NCI-H82 treated with DMSO at 0.1 percent for 48 hours (cell line): ENCODE measurements around the gene CAPZA2.

Experiments
- DNase-seq: peaks from one replicate; lab custom pipeline; 2025; ENCODE audit not compliant: unreplicated experiment; lab: John Stamatoyannopoulos, UW

CAPZA2 gene

GRCh38 chr7:116861717-116862116 lies 670 bp upstream of the CAPZA2 start:
- DNase-seq, result no peak

DNA sequence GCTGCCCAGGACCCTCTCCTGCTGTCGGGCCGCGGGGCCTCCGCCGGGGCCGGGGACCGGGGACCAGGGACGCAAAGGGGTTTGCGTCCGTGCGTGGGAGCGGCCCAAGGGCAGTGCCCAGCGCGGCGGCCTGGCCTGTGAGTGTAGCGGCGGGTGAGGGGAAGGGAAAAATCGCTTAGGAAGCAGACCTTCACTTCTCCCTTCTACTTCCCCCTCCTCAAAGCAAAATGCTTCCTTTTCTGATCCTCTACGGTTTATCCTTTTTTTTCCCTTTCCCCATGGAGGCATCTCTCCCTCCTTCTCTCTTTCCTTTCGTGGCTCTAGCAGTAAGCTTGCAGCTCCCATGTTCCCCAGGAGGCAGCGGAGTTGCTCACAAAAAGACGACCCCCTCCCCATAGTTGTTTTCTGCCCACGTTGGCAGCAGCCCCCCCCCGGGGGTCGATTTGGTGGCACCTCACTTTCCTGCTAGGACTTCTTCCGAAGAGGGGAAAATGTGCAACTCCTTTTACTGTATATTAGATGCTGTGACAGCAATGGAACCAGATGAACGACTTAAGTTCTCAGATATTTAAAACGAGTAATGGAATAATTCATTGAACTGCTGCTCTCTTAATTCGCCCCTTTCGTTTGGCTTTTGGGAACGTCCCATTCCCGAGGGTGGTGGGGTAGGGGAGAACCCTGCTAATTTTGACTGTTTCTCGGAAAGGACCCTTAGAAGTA lies 724 bp downstream of the CAPZA2 start:
- DNase-seq, result no peak

DNA sequence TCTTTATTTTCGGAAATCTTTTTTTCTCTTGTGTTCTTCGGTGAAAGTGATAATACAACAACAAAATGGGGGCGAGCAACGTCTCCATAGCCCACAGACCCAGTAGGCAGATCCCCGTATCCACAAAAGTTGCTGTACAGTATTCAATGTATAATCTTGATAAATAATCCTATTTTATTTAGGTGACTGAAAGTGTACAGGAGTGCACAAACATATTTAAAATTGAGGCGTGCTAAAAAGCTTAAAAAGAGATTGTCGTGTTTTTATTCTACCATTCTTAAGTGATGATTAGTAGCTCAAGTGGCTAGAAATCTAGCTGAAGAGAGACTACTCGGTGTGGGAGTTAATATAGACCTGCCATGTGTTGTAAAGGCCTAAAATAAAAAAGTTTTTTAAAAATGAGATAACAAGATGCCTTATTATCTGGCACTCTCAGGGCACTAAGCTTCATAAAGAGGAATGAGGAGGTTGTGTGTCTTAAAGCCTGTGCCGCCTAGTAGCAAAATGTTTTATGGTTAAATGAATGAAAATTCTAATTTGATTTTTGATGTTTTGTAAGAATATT lies 1.6 kb downstream of the CAPZA2 start:
- no peak for DNase-seq

- DNase-seq, result no peak
Measured at GRCh38 chr7:116871061-116871700, 8.8 kb downstream of the CAPZA2 start.

DNA sequence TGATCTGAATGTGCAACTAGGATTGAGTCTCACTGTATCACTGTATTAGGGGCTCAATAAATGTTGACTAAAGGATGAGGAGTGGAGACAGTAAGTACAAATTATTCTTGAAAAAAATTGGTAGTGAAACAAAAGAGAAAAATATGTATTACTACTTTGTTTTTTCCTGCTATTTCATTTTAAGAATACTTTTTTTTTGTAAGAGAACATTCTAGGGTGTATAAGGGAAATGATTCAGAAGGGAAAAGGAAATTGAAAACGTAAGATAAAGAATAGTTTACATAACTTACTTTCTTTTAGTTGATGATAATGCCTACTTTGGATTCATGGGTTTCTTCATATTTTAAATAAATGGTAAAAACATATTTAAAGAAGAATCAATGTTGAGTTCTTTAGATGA lies 9.6 kb downstream of the CAPZA2 start:
- no peak for DNase-seq

DNA sequence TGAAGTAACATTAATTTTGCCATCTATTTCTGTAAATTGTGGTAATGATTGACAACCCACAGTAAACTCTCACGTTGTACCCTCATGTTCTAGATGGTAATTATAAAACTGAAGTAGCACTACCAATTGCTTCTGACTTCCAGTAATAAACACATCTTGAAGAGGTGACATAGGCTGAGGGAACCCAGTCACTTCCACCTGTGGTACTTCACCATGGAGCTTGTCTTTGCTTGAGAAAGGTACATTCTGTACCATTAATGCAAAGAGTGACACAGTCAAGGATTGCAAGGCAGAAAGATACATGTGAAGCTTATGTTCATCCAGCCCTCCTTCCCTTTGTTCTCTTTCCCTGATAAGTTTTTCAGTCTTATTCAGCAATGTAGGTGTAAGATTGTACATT lies 11.2 kb downstream of the CAPZA2 start:
- DNase-seq, result no peak

- DNase-seq, result no peak
Measured at GRCh38 chr7:116876664-116877442, 14.5 kb downstream of the CAPZA2 start.

DNA sequence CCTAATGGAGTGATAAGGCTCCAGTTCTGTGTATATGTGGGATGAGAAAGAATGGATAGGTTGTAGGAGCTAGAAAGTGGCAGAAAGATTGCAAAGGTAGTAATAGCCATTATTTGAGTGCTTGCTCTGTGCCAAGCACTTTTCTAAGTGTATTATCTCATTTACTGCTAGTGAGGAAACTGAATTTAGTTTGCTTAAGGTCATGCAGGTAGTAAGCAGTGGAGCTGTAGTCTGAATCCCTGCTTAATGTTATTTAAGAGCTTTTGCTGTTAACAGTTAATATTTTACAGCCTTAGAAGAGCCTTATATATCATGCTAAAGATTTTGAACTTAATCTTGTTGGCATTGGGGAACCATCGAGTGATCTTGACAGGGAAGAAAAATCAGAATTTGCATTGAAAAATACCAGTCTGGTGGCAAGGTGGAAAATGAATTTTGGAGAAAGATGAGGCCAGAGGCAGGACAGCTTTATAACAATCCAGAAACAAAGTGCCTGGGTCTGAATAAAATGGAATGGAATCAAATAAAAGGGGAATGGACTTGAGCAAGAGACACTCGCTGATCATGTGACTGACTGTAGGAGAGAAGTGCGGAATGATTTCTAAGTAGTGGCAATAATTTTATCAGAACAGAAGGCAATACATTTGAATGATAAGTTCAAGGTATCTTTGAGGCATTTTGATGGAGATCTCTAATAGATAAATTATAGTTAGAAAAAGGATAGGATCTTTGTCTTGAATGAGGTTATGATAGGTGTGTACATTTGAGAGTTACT lies 15.2 kb downstream of the CAPZA2 start:
- no peak for DNase-seq

DNA sequence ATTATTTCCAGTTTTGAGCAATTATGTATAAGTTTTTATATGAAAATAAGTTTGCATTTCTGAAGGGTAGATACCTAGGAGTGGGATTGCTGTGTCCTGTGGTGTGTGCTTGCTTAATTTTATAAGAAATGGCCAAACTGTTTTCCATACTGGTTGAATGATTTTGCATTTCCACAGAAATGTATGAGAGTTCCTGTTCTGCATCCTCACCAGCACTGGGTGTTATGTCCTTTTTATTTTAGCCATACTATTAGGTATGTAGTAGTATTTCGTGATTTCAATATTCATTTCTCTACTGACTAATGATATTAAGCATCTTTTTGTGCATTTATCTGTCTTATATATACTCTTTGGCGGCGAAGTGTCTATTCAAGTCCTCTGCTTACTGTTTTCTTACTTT lies 22.3 kb downstream of the CAPZA2 start:
- DNase-seq, result no peak

- DNase-seq, result no peak
Measured at GRCh38 chr7:116885724-116886123, 23.3 kb downstream of the CAPZA2 start.

DNA sequence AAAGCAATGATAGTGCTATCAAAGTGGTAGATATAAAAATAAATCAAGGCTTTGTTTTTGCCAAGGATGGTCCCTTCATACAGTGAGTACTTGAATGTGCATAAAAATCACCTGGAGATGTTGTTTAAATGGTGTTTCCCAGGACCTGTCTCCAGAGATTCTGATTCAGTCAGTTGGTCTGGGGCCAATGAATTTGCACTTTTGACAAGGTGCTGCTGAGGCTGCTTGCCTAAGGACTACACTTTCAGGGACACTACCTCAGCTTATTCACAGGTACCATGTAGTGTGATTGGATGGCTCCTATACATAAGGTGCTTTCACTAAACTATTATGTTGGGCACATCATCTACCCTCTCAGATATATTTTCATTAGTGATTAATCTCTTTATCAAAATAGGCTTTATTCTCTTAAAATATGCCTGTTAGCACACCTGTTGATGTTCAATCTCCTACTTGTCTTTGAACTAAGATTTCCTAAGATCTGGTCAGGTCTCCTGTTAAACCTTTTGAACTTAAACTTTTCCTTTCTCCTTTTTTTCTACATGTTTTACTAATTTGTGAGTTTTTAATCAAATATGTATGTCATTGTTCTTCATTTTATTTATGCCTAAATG lies 24.3 kb downstream of the CAPZA2 start:
- no peak for DNase-seq

DNA sequence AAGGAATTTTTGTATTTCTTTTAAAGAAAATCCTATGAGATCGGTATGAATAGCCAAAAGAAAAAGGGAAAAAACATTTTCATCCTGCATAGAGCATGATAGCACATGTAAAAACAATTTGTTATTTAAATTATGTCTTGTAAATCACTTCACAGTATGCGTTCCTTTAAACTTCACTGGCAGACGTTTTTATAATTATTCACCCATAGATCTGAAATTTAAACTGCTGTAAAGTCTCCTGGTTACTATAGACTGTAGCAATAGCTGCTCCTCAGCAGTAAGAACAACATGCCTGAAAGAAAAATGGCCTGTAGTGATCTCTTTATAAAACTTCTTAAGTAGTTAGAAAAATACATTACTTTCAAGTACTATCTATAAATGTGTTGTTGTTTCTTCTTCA lies 26.5 kb downstream of the CAPZA2 start:
- no peak for DNase-seq

DNA sequence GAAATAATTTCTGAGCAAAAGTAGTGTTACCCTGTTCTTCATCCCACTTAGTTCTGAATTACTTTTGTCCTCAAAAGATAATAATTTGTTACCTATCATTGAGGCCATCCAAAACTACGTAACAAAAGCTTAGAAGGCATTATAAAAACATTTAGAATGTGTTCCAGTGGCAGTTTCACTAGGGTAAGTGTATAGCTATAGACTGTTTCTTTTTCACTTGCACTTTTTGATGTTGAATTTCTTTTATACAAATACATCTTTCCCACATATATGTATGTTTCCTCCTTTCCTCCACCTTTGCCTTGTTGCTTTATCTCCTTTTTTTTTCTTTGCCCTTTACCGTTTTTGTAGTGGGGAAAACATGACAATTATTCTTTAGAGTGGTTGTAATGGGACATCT lies 33.5 kb downstream of the CAPZA2 start:
- DNase-seq, result no peak

- no peak for DNase-seq
Measured at GRCh38 chr7:116897661-116898060, 35.3 kb downstream of the CAPZA2 start.

GRCh38 chr7:116899308-116899707 lies 36.9 kb downstream of the CAPZA2 start:
- no peak for DNase-seq

DNA sequence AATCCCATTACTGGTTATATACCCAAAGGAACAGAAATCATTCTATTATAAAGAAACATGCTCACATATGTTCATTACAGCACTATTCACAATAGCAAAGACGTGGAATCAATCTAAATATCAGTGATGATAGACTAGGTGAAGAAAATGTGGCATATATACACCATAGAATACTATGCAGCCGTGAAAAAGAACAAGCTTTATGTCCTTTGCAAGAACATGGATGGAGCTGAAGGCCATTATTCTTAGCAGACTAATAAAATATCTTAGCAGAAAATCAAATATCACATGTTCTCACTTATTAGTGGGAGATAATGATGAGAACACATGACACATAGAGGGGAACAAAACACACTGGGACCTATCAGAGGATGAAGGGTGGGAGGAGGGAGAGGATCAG lies 38.8 kb downstream of the CAPZA2 start:
- DNase-seq, result no peak

DNA sequence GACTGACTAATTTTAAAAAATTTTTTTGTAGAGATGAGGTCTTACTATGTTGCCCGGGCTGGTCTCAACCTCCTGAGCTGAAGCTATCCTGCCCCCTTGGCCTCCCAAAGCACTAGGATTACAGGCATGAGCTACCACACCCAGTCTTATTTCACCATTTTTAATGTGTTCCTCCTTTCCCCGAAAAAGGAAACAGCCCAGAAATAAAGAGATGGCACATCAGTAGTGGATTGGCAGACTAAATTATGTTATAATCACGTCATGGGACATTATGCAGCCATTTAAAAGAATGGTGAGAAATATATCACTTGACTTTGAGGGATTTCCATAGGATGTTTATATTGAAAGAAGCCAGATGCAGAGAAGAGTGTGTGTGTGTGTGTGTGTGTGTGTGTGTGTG lies 40.5 kb downstream of the CAPZA2 start:
- no peak for DNase-seq

DNA sequence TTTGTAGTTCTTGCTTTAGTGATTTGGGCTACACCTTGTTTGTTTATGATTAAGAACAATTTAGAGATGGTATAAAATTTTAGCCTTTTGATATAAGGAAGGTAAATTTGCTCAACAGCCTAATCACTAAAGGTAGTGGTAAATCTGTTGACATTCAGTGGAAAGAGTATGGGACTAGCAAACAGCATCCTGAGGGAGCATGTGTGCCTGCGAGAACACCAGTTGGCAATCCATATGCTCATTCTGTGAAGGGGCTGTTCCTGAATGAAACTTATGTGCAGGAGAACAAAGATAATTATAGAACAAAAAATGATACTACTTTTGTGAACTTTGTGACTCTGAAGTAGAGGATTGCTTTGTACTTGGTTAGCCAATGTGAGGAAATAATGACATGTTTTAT lies 44.0 kb downstream of the CAPZA2 start:
- DNase-seq, result no peak

DNA sequence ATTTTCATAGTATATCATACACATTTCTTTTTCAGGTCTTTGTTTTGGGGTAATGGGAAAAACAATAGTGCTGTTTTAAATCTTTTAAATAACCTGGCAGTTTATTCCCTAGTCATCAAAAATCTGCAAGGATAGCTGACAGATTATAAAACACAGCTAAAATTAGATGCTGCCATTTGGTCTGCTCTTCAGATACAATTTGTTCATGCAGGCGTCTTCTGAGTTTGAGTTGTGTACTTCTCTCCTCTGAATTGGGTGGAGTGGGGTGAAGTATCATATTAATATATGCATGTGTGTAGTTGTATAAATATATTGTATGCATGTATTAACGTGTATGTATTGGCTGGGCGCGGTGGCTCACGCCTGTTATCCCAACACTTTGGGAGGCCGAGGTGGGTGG lies 48.0 kb downstream of the CAPZA2 start:
- no peak for DNase-seq

GRCh38 chr7:116911801-116912200 lies 49.4 kb downstream of the CAPZA2 start:
- no peak for DNase-seq
